ENCODE results near the gene RARG. TPM values are rescaled to one million over a fixed set of nuclear protein-coding genes. Genes with fewer than 3 reads are reported as not detected.
A peak's percentile ranks its signal among the peaks of the same experiment; 100 is the strongest.
"Not testable (repeated sequence)": the region's sequence is repeated elsewhere in the genome, so short reads cannot be mapped to it uniquely, and the experiment has no call there.

RARG gene
- total and polyA plus RNA-seq, 7 donors, result 3.7 to 10.8 (median 6.2) TPM

GRCh38 chr12:53180931-53181645, 50.9 kb downstream of the RARG start:
- DNase-seq, result peak; percentile 79 to 90
- H3K4me3 ChIP-seq, result peak overlapping the region; percentile 77
- peak overlapping the region; percentile 92 for H3K27ac ChIP-seq
- intact Hi-C loops (cut with DNase I), result loop anchor here in 1 of 2 donors (1.0 kb wide), 1 partner anchor 8 kb away; no protein-coding TSS in a partner anchor
- peaks cover 41% of the 10 kb centered on the region for H3K4me1 ChIP-seq
- peak; percentile 79 to 84 (median 80) for ATAC-seq
- no peak for TF ChIP-seq CTCF (IDR thresholded peaks at IDR 0.05)
- no peaks in the 10 kb centered on the region for H3K27me3 ChIP-seq (ENCODE audit: insufficient read depth in 3 of 3, low read length in 2 of 3)
- H3K36me3 ChIP-seq (ENCODE audit: insufficient read depth in 1 of 2, low read depth in 1 of 2), result peaks cover 0 to 44% of the 10 kb centered on the region in 2 donors
- H3K9me3 ChIP-seq, result no peaks in the 10 kb centered on the region
- 0 to 1% (median 1%) methylated on average over 41 to 55 of the region's 57 CpGs for WGBS, 3 donors

- H3K4me3 ChIP-seq, result peak within 1 kb of the TSS; percentile 77
- TF ChIP-seq CTCF (IDR thresholded peaks at IDR 0.05), result no peak
- H3K27me3 ChIP-seq (ENCODE audit: insufficient read depth in 3 of 3, low read length in 2 of 3), result no peaks in the 10 kb centered on the region
- intact Hi-C loops (cut with DNase I), result loop anchor here in 1 of 2 donors (1.0 kb wide), 1 partner anchor 9 kb away; no protein-coding TSS in a partner anchor
- DNase-seq, result peak; percentile 98 to 99
- H3K27ac ChIP-seq, result peak within 1 kb of the TSS; percentile 92
- no peaks in the 10 kb centered on the region for H3K9me3 ChIP-seq
- peaks cover 0 to 37% of the 10 kb centered on the region in 2 donors for H3K36me3 ChIP-seq (ENCODE audit: insufficient read depth in 1 of 2, low read depth in 1 of 2)
- ATAC-seq, result peak; percentile 96 to 99 (median 98)
- peaks cover 41% of the 10 kb centered on the region for H3K4me1 ChIP-seq
- 0% methylated on average over 44 to 70 of the region's 70 CpGs for WGBS, 3 donors
Observed at GRCh38 chr12:53180220-53180930, 51.6 kb downstream of the RARG start, which contains the start of the genes CSAD and ZNF740. CSAD (minus strand) TSS chr12:53180925; CDS start chr12:53173470, 7,455 bp downstream. ZNF740 (plus strand) TSS chr12:53180722; CDS start chr12:53181984, 1,262 bp downstream.

- H3K9me3 ChIP-seq, result no peaks in the 10 kb centered on the region
- H3K4me3 ChIP-seq, result peak overlapping the region; percentile 77
- H3K27me3 ChIP-seq (ENCODE audit: insufficient read depth in 3 of 3, low read length in 2 of 3), result no peaks in the 10 kb centered on the region
- TF ChIP-seq CTCF (IDR thresholded peaks at IDR 0.05), result no peak
- H3K4me1 ChIP-seq, result peaks cover 37% of the 10 kb centered on the region
- whole genome bisulfite sequencing, 3 donors, result 11 to 16% (median 13%) methylated on average over 12 of the region's 12 CpGs
- peak overlapping the region; percentile 92 for H3K27ac ChIP-seq
- intact Hi-C loops (cut with DNase I), result loop anchor here in 1 of 2 donors (1.0 kb wide), 1 partner anchor 10 kb away; no protein-coding TSS in a partner anchor
- ATAC-seq (peak; percentile 5 to 29 (median 27)), DNase-seq (no peak)
- H3K36me3 ChIP-seq (ENCODE audit: insufficient read depth in 1 of 2, low read depth in 1 of 2), result peaks cover 0 to 31% of the 10 kb centered on the region in 2 donors
Observed at GRCh38 chr12:53179687-53180219, 52.3 kb downstream of the RARG start.

GRCh38 chr12:53178803-53179202, 53.2 kb downstream of the RARG start:
- H3K27me3 ChIP-seq (ENCODE audit: insufficient read depth in 3 of 3, low read length in 2 of 3); DNase-seq; ATAC-seq; H3K4me3 ChIP-seq; H3K9me3 ChIP-seq; intact Hi-C loops (cut with DNase I): not testable (repeated sequence)
- Histone ChIP-seq H3K4me1 (peaks cover 33% of the 10 kb centered on the region), H3K27ac (peak overlapping the region; percentile 92), H3K36me3 (ENCODE audit: insufficient read depth in 1 of 2, low read depth in 1 of 2) (peaks cover 0 to 23% of the 10 kb centered on the region in 2 donors)
- 92 to 96% (median 95%) methylated on average over 14 of the region's 14 CpGs for WGBS, 3 donors

GRCh38 chr12:53177447-53177846, 54.6 kb downstream of the RARG start:
- DNase-seq; intact Hi-C loops (cut with DNase I): not testable (repeated sequence)

More at GRCh38 chr12:53177447-53177846, 54.6 kb downstream of the RARG start:
- H3K27me3 ChIP-seq (ENCODE audit: insufficient read depth in 3 of 3, low read length in 2 of 3); H3K9me3 ChIP-seq; ATAC-seq; H3K4me3 ChIP-seq; H3K27ac ChIP-seq: not testable (repeated sequence)
- H3K4me1 ChIP-seq, result peaks cover 19% of the 10 kb centered on the region
- 91 to 95% (median 91%) methylated on average over 6 of the region's 6 CpGs for WGBS, 3 donors
- peaks cover 0 to 14% of the 10 kb centered on the region in 2 donors for H3K36me3 ChIP-seq (ENCODE audit: insufficient read depth in 1 of 2, low read depth in 1 of 2)
